H9 (cell line): ENCODE measurements around the gene ZC3H18. TPM values are rescaled to one million over a fixed set of nuclear protein-coding genes. Genes with fewer than 3 reads are reported as not detected.

ENCODE experiments used
- DNase-seq: peaks from one replicate; pipeline ENCODE4 v3.0.0-alpha.2; 2017
- H2AFZ ChIP-seq: one replicate; pipeline ENCODE4 v1.6.1; 2013; ENCODE audit warnings: mild to moderate bottlenecking, low read length, control low read depth, moderate library complexity
- H2AK5ac ChIP-seq: 2 replicates; pipeline ENCODE4 v1.6.1; 2013; ENCODE audit warnings: low read length, control low read depth, mixed read lengths; ENCODE audit not compliant: insufficient read length
- H2BK120ac ChIP-seq: one replicate; pipeline ENCODE4 v1.6.1; 2013; ENCODE audit warnings: low read depth, mild to moderate bottlenecking, low read length, control low read depth, inconsistent platforms; ENCODE audit not compliant: poor library complexity, severe bottlenecking
- H2BK12ac ChIP-seq: 2 replicates; pipeline ENCODE4 v1.6.1; 2013; ENCODE audit warnings: low read length, control low read depth, mixed read lengths, low read depth; ENCODE audit not compliant: insufficient read length
- H2BK15ac ChIP-seq: 2 replicates; pipeline ENCODE4 v1.6.1; 2013; ENCODE audit warnings: low read depth, low read length, control low read depth
- H2BK20ac ChIP-seq: one replicate; pipeline ENCODE4 v1.6.1; 2013; ENCODE audit warnings: low read depth, mild to moderate bottlenecking, low read length, control low read depth, inconsistent platforms; ENCODE audit not compliant: poor library complexity, severe bottlenecking
- H2BK5ac ChIP-seq: 2 replicates; pipeline ENCODE4 v1.6.1; 2013; ENCODE audit warnings: low read length, control low read depth, mixed read lengths; ENCODE audit not compliant: insufficient read length
- H3K14ac ChIP-seq: 2 replicates; pipeline ENCODE4 v1.6.1; 2013; ENCODE audit warnings: low read length, control low read depth; ENCODE audit not compliant: insufficient read depth
- H3K18ac ChIP-seq: 2 replicates; pipeline ENCODE4 v1.6.1; 2013; ENCODE audit warnings: low read depth, mild to moderate bottlenecking, mixed read lengths, low read length, control low read depth; ENCODE audit not compliant: insufficient read length
- H3K23ac ChIP-seq: 2 replicates; pipeline ENCODE4 v1.6.1; 2013; ENCODE audit warnings: low read length, control low read depth, mixed read lengths, low read depth; ENCODE audit not compliant: insufficient read length
- H3K23me2 ChIP-seq: 2 replicates; pipeline ENCODE4 v1.6.1; 2013; ENCODE audit warnings: low read depth, mild to moderate bottlenecking, mixed read lengths, low read length, control low read depth; ENCODE audit not compliant: insufficient read length, poor library complexity, severe bottlenecking
- H3K27ac ChIP-seq: 2 replicates; pipeline ENCODE4 v1.5.1; 2013; ENCODE audit warnings: low read length, control low read depth, mixed read lengths, low read depth; ENCODE audit not compliant: insufficient read length
- H3K27me3 ChIP-seq: 2 replicates; pipeline ENCODE4 v1.6.1; 2013; ENCODE audit warnings: low read length, control low read depth, inconsistent platforms; ENCODE audit not compliant: insufficient read depth
- H3K4ac ChIP-seq: 2 replicates; pipeline ENCODE4 v1.6.1; 2013; ENCODE audit warnings: low read depth, mild to moderate bottlenecking, control low read depth, inconsistent platforms, low read length, moderate library complexity
- H3K4me1 ChIP-seq: 2 replicates; pipeline ENCODE4 v1.6.1; 2013; ENCODE audit warnings: low read length, control low read depth, inconsistent platforms; ENCODE audit not compliant: insufficient read depth
- H3K4me2 ChIP-seq: 2 replicates; pipeline ENCODE4 v1.6.1; 2013; ENCODE audit warnings: low read length, control low read depth, mixed read lengths; ENCODE audit not compliant: insufficient read length, insufficient read depth
- H3K56ac ChIP-seq: 2 replicates; pipeline ENCODE4 v1.6.1; 2013; ENCODE audit warnings: low read depth, mild to moderate bottlenecking, mixed read lengths, low read length, control low read depth; ENCODE audit not compliant: insufficient read length
- H3K79me1 ChIP-seq: 2 replicates; pipeline ENCODE4 v1.6.1; 2013; ENCODE audit warnings: low read depth, mild to moderate bottlenecking, moderate library complexity, low read length, control low read depth, inconsistent platforms; ENCODE audit not compliant: insufficient read depth, poor library complexity, severe bottlenecking
- H3K79me2 ChIP-seq: 2 replicates; pipeline ENCODE4 v1.6.1; 2013; ENCODE audit warnings: low read length, control low read depth, inconsistent platforms; ENCODE audit not compliant: insufficient read depth
- H3K9ac ChIP-seq: 2 replicates; pipeline ENCODE4 v1.6.1; 2013; ENCODE audit warnings: low read length, control low read depth, mixed read lengths; ENCODE audit not compliant: insufficient read length; ENCODE audit errors: extremely low read depth
- H3K9me3 ChIP-seq: one replicate; pipeline ENCODE4 v1.6.1; 2013; ENCODE audit warnings: low read depth, low read length, inconsistent platforms; ENCODE audit not compliant: control insufficient read depth
- H3T11ph ChIP-seq: one replicate; pipeline ENCODE4 v1.6.1; 2013; ENCODE audit warnings: mild to moderate bottlenecking, low read length, control low read depth, inconsistent platforms
- H4K20me1 ChIP-seq: one replicate; pipeline ENCODE4 v1.6.1; 2013; ENCODE audit not compliant: control insufficient read depth, insufficient read length, insufficient read depth
- H4K5ac ChIP-seq: 2 replicates; pipeline ENCODE4 v1.6.1; 2013; ENCODE audit warnings: low read depth, mild to moderate bottlenecking, mixed read lengths, low read length, control low read depth; ENCODE audit not compliant: insufficient read length
- H4K8ac ChIP-seq: replicated peaks from 2 replicates; pipeline ENCODE4 v1.6.1; 2013; ENCODE audit warnings: low read length, control low read depth, mixed read lengths, low read depth; ENCODE audit not compliant: insufficient read length
- H4K91ac ChIP-seq: 2 replicates; pipeline ENCODE4 v1.6.1; 2013; ENCODE audit warnings: low read depth, mild to moderate bottlenecking, moderate library complexity, mixed read lengths, low read length, control low read depth; ENCODE audit not compliant: insufficient read length
- H3K27ac Mint-ChIP-seq, 3 experiments: 2 replicates in 2 of 3; 3 replicates in 1 of 3; pipeline ENCODE4 v1.8.0; 2020 to 2021; ENCODE audit warnings: mixed read lengths in 3 of 3, mild to moderate bottlenecking in 1 of 3, moderate library complexity in 1 of 3
- H3K27me3 Mint-ChIP-seq: 2 replicates; pipeline ENCODE4 v1.8.0; 2021; ENCODE audit warnings: low read depth, mild to moderate bottlenecking, moderate library complexity, mixed read lengths
- H3K36me3 Mint-ChIP-seq, 3 experiments: 2 replicates in 2 of 3; 3 replicates in 1 of 3; pipeline ENCODE4 v1.8.0; 2020 to 2021; ENCODE audit warnings: low read depth in 3 of 3, mixed read lengths in 3 of 3; ENCODE audit not compliant: insufficient read depth in 1 of 3
- H3K4me1 Mint-ChIP-seq, 2 experiments: 2 replicates each; pipeline ENCODE4 v1.8.0; 2020; ENCODE audit warnings: mixed read lengths in 2 of 2
- H3K4me3 Mint-ChIP-seq, 2 experiments: 2 replicates in 1 of 2; 3 replicates in 1 of 2; pipeline ENCODE4 v1.8.0; 2020 to 2021; ENCODE audit warnings: mild to moderate bottlenecking in 2 of 2, mixed read lengths in 2 of 2, moderate library complexity in 1 of 2
- H3K9me3 Mint-ChIP-seq, 2 experiments: 2 replicates in 1 of 2; 3 replicates in 1 of 2; pipeline ENCODE4 v1.8.0; 2020; ENCODE audit warnings: mild to moderate bottlenecking in 2 of 2, mixed read lengths in 2 of 2, moderate library complexity in 1 of 2
- WGBS: extraction: QIAGEN DNeasy Blood & Tissue Kit; methylation state at CpG from one replicate; pipeline ENCODE4 v1.1.7; 2013; ENCODE audit warnings: missing lambda C conversion rate, low lambda C conversion rate, mixed read lengths; ENCODE audit not compliant: insufficient read length; ENCODE audit errors: extremely low coverage; 5-methylcytosine and 5-hydroxymethylcytosine counted together
- total RNA-seq: library from RNA; stranded (reverse); gene quantifications from 2 replicates; pipeline ENCODE4 v1.2.1, GENCODE V29; 2021
- TF ChIP-seq, protein P1 (sequence below): fragments of 200-600 bp; sonication (generic); conservative IDR thresholded peaks from 3 replicates; pipeline ENCODE4 v1.8.0; 2021; ENCODE audit warnings: antibody characterized with exemption, mild to moderate bottlenecking

The ZC3H18 gene
- total RNA-seq, 1 experiment from 2014 or later: 69.7 TPM

DNA sequence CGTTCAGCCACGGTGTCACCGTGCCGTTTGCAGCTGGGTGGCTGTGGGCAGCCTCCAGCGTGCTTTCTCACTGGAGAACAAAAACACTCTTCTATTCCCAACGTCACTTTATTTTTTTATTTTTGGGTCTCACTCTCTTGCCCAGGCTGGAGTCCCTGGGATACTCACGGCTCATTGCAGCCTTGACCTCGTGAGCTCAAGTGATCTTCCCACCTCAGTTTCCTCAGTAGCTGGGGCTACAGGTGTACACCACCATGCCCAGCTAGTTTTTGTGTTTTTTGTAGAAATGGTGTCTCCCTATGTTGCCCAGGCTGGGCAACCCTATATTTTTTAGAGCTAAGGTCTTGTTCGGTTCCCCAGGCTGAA lies 34.4 kb upstream of the ZC3H18 start:
- H2BK20ac ChIP-seq: no peak overlapping the region
- H3K18ac ChIP-seq: no peak overlapping the region
- H3K79me2 ChIP-seq: no peaks in the 10 kb centered on the region
- Mint-ChIP-seq H3K9me3 (no peaks in the 10 kb centered on the region), H3K27me3 (peaks cover 22% of the 10 kb centered on the region), H3K4me3 (peak overlapping the region; percentile 73 to 86), H3K4me1 (peaks cover 2 to 39% of the 10 kb centered on the region in 2 experiments), H3K36me3 (peaks cover 4 to 5% (median 4%) of the 10 kb centered on the region in 3 experiments; a peak in 5 of 7 replicates), H3K27ac (no peak overlapping the region)
- no peak overlapping the region for H3K56ac ChIP-seq
- H2BK120ac ChIP-seq: no peak overlapping the region
- no peak overlapping the region for H2BK15ac ChIP-seq
- no peak overlapping the region for H2BK5ac ChIP-seq
- H3K4me2 ChIP-seq: no peak overlapping the region
- H3K79me1 ChIP-seq: no peaks in the 10 kb centered on the region
- no peak overlapping the region for H3K14ac ChIP-seq
- H3K23ac ChIP-seq: no peak overlapping the region
- DNase-seq: no peak
- H4K91ac ChIP-seq: no peak overlapping the region
- H3K9me3 ChIP-seq: no peaks in the 10 kb centered on the region
- H2AFZ ChIP-seq: no peak overlapping the region
- no peak overlapping the region for H2BK12ac ChIP-seq
- no peak overlapping the region for H4K8ac ChIP-seq
- H3T11ph ChIP-seq: no peak overlapping the region
- no peak overlapping the region for H4K5ac ChIP-seq
- H2AK5ac ChIP-seq: no peak overlapping the region
- H3K9ac ChIP-seq: no peak overlapping the region
- no CpG with 5 or more reads among the region's 9 CpGs for WGBS
- no peak overlapping the region for H3K27ac ChIP-seq
- no peaks in the 10 kb centered on the region for H3K27me3 ChIP-seq
- TF ChIP-seq, protein P1, sequence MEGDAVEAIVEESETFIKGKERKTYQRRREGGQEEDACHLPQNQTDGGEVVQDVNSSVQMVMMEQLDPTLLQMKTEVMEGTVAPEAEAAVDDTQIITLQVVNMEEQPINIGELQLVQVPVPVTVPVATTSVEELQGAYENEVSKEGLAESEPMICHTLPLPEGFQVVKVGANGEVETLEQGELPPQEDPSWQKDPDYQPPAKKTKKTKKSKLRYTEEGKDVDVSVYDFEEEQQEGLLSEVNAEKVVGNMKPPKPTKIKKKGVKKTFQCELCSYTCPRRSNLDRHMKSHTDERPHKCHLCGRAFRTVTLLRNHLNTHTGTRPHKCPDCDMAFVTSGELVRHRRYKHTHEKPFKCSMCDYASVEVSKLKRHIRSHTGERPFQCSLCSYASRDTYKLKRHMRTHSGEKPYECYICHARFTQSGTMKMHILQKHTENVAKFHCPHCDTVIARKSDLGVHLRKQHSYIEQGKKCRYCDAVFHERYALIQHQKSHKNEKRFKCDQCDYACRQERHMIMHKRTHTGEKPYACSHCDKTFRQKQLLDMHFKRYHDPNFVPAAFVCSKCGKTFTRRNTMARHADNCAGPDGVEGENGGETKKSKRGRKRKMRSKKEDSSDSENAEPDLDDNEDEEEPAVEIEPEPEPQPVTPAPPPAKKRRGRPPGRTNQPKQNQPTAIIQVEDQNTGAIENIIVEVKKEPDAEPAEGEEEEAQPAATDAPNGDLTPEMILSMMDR: no peak
- no peak overlapping the region for H3K4ac ChIP-seq
- H3K4me1 ChIP-seq: no peaks in the 10 kb centered on the region
- no peaks in the 10 kb centered on the region for H4K20me1 ChIP-seq
- peaks cover 7% of the 10 kb centered on the region for H3K23me2 ChIP-seq
